Measurements from ENCODE around the gene KCNN3. TPM values are rescaled to one million over a fixed set of nuclear protein-coding genes. Genes with fewer than 3 reads are reported as not detected.
A peak's percentile ranks its signal among the peaks of the same experiment; 100 is the strongest.

The KCNN3 gene
- total and polyA plus RNA-seq, 2 of the 13 experiments (the other 11 are each of a cell fraction or from before 2014, with no cell fraction given) = not detected

DNA sequence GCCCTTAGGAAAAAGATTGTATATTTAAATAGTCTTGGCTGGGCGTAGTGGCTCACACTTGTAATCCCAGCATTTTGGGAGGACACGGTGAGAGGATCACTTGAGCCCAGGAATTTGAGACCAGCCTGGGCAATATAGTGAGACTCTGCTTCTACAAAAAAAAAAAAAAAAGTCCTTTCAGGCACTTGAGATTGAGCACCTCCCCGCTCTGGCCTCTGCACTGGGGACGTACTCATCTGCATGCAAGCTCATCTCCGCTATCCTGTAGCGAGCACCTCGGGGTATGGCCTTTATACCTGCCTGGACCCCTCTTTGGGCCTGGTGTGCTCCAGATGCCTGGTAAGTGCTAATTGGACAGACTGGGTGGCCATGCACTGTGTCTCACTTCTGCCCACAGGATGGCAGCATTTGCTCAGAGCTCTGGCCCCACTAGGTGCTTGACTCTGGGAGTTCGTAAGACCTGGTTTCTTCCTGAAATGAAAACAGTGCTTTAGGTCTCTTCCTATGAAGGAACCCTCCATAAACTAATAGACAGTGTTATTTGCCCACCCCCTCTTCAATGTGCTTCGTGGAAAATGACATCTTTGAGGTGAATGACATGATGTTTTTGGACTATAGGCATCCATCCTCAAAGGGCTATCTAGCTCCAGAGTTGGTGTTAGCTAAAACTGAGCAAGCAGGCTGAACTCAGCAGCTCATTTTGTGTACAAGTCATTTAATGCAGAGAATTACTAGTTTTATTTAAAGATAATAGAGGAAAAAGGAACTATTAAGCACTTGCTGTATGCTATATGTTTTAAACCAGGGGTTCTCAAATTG, 200.4 kb downstream of the KCNN3 start (continued):
- TF ChIP-seq ZNF501 (CRISPR knock-in tag; IDR thresholded peaks at IDR 0.05) (0 out of 2 replicates have a peak, but pooled peaks have one; percentile 35), ZFY (CRISPR knock-in tag; IDR thresholded peaks at IDR 0.05) (peak; percentile 21; the same call in 1 of the 2 replicates), DR1 (CRISPR knock-in tag; IDR thresholded peaks at IDR 0.05) (no peak), SAP130 (CRISPR knock-in tag; IDR thresholded peaks at IDR 0.05; ENCODE audit: low read depth) (0 out of 2 replicates have a peak, but pooled peaks have one; percentile 22), ZNF121 (CRISPR knock-in tag; IDR thresholded peaks at IDR 0.05) (peak; percentile 49; the same call in 1 of the 2 replicates), STAG1 (CRISPR knock-in tag; IDR thresholded peaks at IDR 0.05) (peak; percentile 97), ZNF337 (CRISPR knock-in tag; IDR thresholded peaks at IDR 0.05; ENCODE audit: borderline replicate concordance, low read depth) (no peak), ZKSCAN1 (IDR thresholded peaks at IDR 0.05; ENCODE audit: low read length) (peak; percentile 82), FOSL2 (CRISPR knock-in tag; IDR thresholded peaks at IDR 0.05) (0 out of 2 replicates have a peak, but pooled peaks have one; percentile 28), KDM2A (CRISPR knock-in tag; IDR thresholded peaks at IDR 0.05; ENCODE audit: borderline replicate concordance, low read depth) (0 out of 2 replicates have a peak, but pooled peaks have one; percentile 32), ZNF891 (CRISPR knock-in tag; IDR thresholded peaks at IDR 0.05) (peak; percentile 42; the same call in 1 of the 2 replicates), XRCC5 (optimal IDR thresholded peaks at IDR 0.05; ENCODE audit: low read length) (peak; percentile 72), SALL1 (CRISPR knock-in tag; IDR thresholded peaks at IDR 0.05) (peak; percentile 43; the same call in 1 of the 2 replicates), ZNF331 (CRISPR knock-in tag; IDR thresholded peaks at IDR 0.05) (0 out of 2 replicates have a peak, but pooled peaks have one; percentile 13), ZNF674 (CRISPR knock-in tag; IDR thresholded peaks at IDR 0.05; ENCODE audit: low read depth) (no peak), ZFX (CRISPR knock-in tag; IDR thresholded peaks at IDR 0.05; ENCODE audit: low read depth) (peak; percentile 31; the same call in 1 of the 2 replicates), SETDB1 (CRISPR knock-in tag; IDR thresholded peaks at IDR 0.05; ENCODE audit: borderline replicate concordance) (no peak), ZNF30 (CRISPR knock-in tag; IDR thresholded peaks at IDR 0.05) (no peak)
- TF ChIP-seq, protein P1, sequence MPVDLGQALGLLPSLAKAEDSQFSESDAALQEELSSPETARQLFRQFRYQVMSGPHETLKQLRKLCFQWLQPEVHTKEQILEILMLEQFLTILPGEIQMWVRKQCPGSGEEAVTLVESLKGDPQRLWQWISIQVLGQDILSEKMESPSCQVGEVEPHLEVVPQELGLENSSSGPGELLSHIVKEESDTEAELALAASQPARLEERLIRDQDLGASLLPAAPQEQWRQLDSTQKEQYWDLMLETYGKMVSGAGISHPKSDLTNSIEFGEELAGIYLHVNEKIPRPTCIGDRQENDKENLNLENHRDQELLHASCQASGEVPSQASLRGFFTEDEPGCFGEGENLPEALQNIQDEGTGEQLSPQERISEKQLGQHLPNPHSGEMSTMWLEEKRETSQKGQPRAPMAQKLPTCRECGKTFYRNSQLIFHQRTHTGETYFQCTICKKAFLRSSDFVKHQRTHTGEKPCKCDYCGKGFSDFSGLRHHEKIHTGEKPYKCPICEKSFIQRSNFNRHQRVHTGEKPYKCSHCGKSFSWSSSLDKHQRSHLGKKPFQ (CRISPR knock-in tag; IDR thresholded peaks at IDR 0.05; ENCODE audit: insufficient replicate concordance) = peak; percentile 28
- TF ChIP-seq, protein P2, sequence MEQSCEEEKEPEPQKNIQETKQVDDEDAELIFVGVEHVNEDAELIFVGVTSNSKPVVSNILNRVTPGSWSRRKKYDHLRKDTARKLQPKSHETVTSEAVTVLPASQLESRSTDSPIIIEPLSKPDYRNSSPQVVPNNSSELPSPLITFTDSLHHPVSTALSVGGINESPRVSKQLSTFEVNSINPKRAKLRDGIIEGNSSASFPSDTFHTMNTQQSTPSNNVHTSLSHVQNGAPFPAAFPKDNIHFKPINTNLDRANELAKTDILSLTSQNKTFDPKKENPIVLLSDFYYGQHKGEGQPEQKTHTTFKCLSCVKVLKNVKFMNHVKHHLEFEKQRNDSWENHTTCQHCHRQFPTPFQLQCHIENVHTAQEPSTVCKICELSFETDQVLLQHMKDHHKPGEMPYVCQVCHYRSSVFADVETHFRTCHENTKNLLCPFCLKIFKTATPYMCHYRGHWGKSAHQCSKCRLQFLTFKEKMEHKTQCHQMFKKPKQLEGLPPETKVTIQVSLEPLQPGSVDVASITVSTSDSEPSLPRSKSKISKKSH (CRISPR knock-in tag; IDR thresholded peaks at IDR 0.05; ENCODE audit: borderline replicate concordance) = 0 out of 2 replicates have a peak, but pooled peaks have one; percentile 20

Data from HepG2 (cell line).